HL-60 (cell line): ENCODE data around the gene CAMTA1.

Experiments
- TF ChIP-seq, protein P1 (sequence below): IDR thresholded peaks from one replicate; pipeline ENCODE4 v1.5.1; 2011; ENCODE audit warnings: low read length, control low read depth, inconsistent platforms; ENCODE audit not compliant: insufficient read depth
- TF ChIP-seq, protein P2 (sequence below): IDR thresholded peaks from 2 replicates; pipeline ENCODE4 v1.6.1; 2012; ENCODE audit warnings: low read depth; ENCODE audit not compliant: insufficient replicate concordance

DNA sequence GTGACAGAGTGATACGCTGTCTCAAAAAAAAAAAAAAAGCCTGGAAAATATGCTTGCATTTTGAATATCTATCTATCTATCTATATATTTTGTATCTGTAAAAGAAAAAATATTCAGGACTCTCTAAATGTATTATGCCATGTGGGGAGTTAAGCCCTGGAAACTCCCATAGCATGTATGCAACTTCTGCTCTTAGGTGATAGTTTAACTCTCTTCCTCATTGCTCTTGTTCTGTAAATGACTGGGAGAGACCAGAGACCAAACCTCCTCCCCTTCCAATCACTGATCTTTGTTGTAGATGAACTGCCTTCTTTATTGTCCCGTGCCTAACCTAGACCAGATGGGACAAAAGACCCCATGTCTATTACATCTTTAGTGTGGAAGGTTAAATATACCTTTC is 37.6 kb upstream of the CAMTA1 start:
- TF ChIP-seq, protein P1, sequence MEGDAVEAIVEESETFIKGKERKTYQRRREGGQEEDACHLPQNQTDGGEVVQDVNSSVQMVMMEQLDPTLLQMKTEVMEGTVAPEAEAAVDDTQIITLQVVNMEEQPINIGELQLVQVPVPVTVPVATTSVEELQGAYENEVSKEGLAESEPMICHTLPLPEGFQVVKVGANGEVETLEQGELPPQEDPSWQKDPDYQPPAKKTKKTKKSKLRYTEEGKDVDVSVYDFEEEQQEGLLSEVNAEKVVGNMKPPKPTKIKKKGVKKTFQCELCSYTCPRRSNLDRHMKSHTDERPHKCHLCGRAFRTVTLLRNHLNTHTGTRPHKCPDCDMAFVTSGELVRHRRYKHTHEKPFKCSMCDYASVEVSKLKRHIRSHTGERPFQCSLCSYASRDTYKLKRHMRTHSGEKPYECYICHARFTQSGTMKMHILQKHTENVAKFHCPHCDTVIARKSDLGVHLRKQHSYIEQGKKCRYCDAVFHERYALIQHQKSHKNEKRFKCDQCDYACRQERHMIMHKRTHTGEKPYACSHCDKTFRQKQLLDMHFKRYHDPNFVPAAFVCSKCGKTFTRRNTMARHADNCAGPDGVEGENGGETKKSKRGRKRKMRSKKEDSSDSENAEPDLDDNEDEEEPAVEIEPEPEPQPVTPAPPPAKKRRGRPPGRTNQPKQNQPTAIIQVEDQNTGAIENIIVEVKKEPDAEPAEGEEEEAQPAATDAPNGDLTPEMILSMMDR, result no peak
- TF ChIP-seq, protein P2, sequence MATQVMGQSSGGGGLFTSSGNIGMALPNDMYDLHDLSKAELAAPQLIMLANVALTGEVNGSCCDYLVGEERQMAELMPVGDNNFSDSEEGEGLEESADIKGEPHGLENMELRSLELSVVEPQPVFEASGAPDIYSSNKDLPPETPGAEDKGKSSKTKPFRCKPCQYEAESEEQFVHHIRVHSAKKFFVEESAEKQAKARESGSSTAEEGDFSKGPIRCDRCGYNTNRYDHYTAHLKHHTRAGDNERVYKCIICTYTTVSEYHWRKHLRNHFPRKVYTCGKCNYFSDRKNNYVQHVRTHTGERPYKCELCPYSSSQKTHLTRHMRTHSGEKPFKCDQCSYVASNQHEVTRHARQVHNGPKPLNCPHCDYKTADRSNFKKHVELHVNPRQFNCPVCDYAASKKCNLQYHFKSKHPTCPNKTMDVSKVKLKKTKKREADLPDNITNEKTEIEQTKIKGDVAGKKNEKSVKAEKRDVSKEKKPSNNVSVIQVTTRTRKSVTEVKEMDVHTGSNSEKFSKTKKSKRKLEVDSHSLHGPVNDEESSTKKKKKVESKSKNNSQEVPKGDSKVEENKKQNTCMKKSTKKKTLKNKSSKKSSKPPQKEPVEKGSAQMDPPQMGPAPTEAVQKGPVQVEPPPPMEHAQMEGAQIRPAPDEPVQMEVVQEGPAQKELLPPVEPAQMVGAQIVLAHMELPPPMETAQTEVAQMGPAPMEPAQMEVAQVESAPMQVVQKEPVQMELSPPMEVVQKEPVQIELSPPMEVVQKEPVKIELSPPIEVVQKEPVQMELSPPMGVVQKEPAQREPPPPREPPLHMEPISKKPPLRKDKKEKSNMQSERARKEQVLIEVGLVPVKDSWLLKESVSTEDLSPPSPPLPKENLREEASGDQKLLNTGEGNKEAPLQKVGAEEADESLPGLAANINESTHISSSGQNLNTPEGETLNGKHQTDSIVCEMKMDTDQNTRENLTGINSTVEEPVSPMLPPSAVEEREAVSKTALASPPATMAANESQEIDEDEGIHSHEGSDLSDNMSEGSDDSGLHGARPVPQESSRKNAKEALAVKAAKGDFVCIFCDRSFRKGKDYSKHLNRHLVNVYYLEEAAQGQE, result no peak
